SU-DHL-6 (cell line): Measurements from ENCODE around the gene LHFPL6.

Experiments
- H2AFZ ChIP-seq: fragments of 200-600 bp; sonication (generic); 2 replicates; pipeline ENCODE4 v1.6.1; 2014; ENCODE audit warnings: low read depth, mild to moderate bottlenecking, moderate library complexity, mixed read lengths, antibody characterized with exemption, low read length; ENCODE audit not compliant: severe bottlenecking
- H3F3A ChIP-seq: fragments of 200-600 bp; shearing (Covaris generic); 2 replicates; pipeline ENCODE4 v1.6.0; 2016; ENCODE audit warnings: antibody characterized with exemption, mild to moderate bottlenecking; ENCODE audit not compliant: insufficient read depth
- H3K27ac ChIP-seq: fragments of 200-600 bp; sonication (generic); 2 replicates; pipeline ENCODE4 v1.5.1; 2016; ENCODE audit warnings: low read depth, mild to moderate bottlenecking, low read length, moderate library complexity, mixed read lengths
- H3K27me3 ChIP-seq: fragments of 200-600 bp; sonication (generic), shearing (Covaris generic); 2 replicates; pipeline ENCODE4 v1.6.0; 2014; ENCODE audit warnings: mild to moderate bottlenecking, low read length
- H3K36me3 ChIP-seq: fragments of 200-600 bp; sonication (generic); 2 replicates; pipeline ENCODE4 v1.6.1; 2014; ENCODE audit warnings: mild to moderate bottlenecking, low read length, mixed read lengths
- H3K4me2 ChIP-seq: fragments of 300-600, 200-600 bp; shearing (Covaris generic), sonication (generic); 2 replicates; pipeline ENCODE4 v1.6.0; 2014; ENCODE audit warnings: low read length, low read depth, mild to moderate bottlenecking; ENCODE audit not compliant: poor library complexity, severe bottlenecking
- H3K4me3 ChIP-seq: fragments of 200-600 bp; sonication (generic); 2 replicates; pipeline ENCODE4 v1.5.1; 2014; ENCODE audit warnings: antibody characterized with exemption, low read length, mild to moderate bottlenecking, mixed read lengths; ENCODE audit not compliant: insufficient read depth, poor library complexity, severe bottlenecking
- H3K79me2 ChIP-seq: fragments of 200-600 bp; sonication (generic); 2 replicates; pipeline ENCODE4 v1.6.1; 2014; ENCODE audit warnings: mild to moderate bottlenecking, low read length, moderate library complexity; ENCODE audit not compliant: insufficient read depth
- H3K9ac ChIP-seq: fragments of 200-600 bp; sonication (generic); 2 replicates; pipeline ENCODE4 v1.7.0; 2014; ENCODE audit warnings: mild to moderate bottlenecking, low read length
- H3K9me2 ChIP-seq: fragments of 200-600 bp; sonication (generic); replicated peaks from 2 replicates; pipeline ENCODE4 v1.6.1; 2014; ENCODE audit warnings: low read length; ENCODE audit not compliant: insufficient read depth
- H3K9me3 ChIP-seq: fragments of 200-600 bp; sonication (generic); 2 replicates; pipeline ENCODE4 v1.6.1; 2014; ENCODE audit warnings: low read length, mixed read lengths; ENCODE audit not compliant: insufficient read depth
- H4K20me1 ChIP-seq: fragments of 200-600 bp; sonication (generic); 2 replicates; pipeline ENCODE4 v1.6.1; 2014; ENCODE audit warnings: low read depth, mild to moderate bottlenecking, antibody characterized with exemption, low read length, moderate library complexity, mixed read lengths
- CTCF ChIP-seq: fragments of 200-600 bp; sonication (generic); IDR thresholded peaks from one replicate; pipeline ENCODE4 v1.5.1; 2017; ENCODE audit warnings: antibody characterized with exemption, mild to moderate bottlenecking, low read length, moderate library complexity; ENCODE audit not compliant: insufficient read depth, poor library complexity, severe bottlenecking
- EZH2phosphoT487 ChIP-seq: fragments of 200-600 bp; sonication (generic), shearing (Covaris generic); conservative IDR thresholded peaks from 2 replicates; pipeline ENCODE4 v1.6.1; 2018; ENCODE audit warnings: mild to moderate bottlenecking, antibody characterized with exemption, low read length, moderate library complexity, mixed read lengths

The LHFPL6 gene

GRCh38 chr13:39306639-39307589 is 296.1 kb downstream of the LHFPL6 start:
- Histone ChIP-seq H3K9ac (no peak overlapping the region), H3K9me3 (no peaks in the 10 kb centered on the region), H3K79me2 (no peaks in the 10 kb centered on the region), H3K9me2 (no peaks in the 10 kb centered on the region), H3F3A (no peaks in the 10 kb centered on the region), H4K20me1 (no peaks in the 10 kb centered on the region), H3K4me2 (no peak overlapping the region), H3K27me3 (no peaks in the 10 kb centered on the region), H2AFZ (no peak overlapping the region), H3K27ac (no peak overlapping the region), H3K4me3 (no peak overlapping the region), H3K36me3 (no peaks in the 10 kb centered on the region)
- no peak for TF ChIP-seq CTCF
- TF ChIP-seq EZH2phosphoT487: no peak

- Histone ChIP-seq H3K9me2 (no peaks in the 10 kb centered on the region), H3K9me3 (no peaks in the 10 kb centered on the region), H3K4me2 (no peak overlapping the region), H3K27ac (no peak overlapping the region), H3K27me3 (no peaks in the 10 kb centered on the region), H3K79me2 (no peaks in the 10 kb centered on the region), H4K20me1 (no peaks in the 10 kb centered on the region), H3K9ac (no peak overlapping the region), H3K36me3 (no peaks in the 10 kb centered on the region), H3F3A (no peaks in the 10 kb centered on the region), H2AFZ (no peak overlapping the region), H3K4me3 (no peak overlapping the region)
- TF ChIP-seq EZH2phosphoT487 (no peak), CTCF (no peak)
Measured at GRCh38 chr13:39302820-39303219, 300.2 kb downstream of the LHFPL6 start.

- H4K20me1 ChIP-seq: no peaks in the 10 kb centered on the region
- peaks cover 7% of the 10 kb centered on the region; the same call in 1 of the 2 replicates for H3K9me3 ChIP-seq
- no peak overlapping the region for H2AFZ ChIP-seq
- no peaks in the 10 kb centered on the region for H3K9me2 ChIP-seq
- H3F3A ChIP-seq: no peaks in the 10 kb centered on the region
- H3K9ac ChIP-seq: no peak overlapping the region
- no peaks in the 10 kb centered on the region for H3K36me3 ChIP-seq
- H3K27me3 ChIP-seq: no peaks in the 10 kb centered on the region
- no peak overlapping the region for H3K27ac ChIP-seq
- H3K4me2 ChIP-seq: no peak overlapping the region
- no peak overlapping the region for H3K4me3 ChIP-seq
- no peak for TF ChIP-seq EZH2phosphoT487
- no peaks in the 10 kb centered on the region for H3K79me2 ChIP-seq
Measured at GRCh38 chr13:39298951-39299350, 304.0 kb downstream of the LHFPL6 start.

- Histone ChIP-seq H3F3A (no peaks in the 10 kb centered on the region), H3K79me2 (no peaks in the 10 kb centered on the region), H3K4me2 (no peak overlapping the region), H3K9me3 (peaks cover 7% of the 10 kb centered on the region; the same call in 1 of the 2 replicates), H4K20me1 (no peaks in the 10 kb centered on the region), H2AFZ (no peak overlapping the region), H3K27ac (no peak overlapping the region), H3K9me2 (no peaks in the 10 kb centered on the region), H3K4me3 (no peak overlapping the region), H3K27me3 (no peaks in the 10 kb centered on the region), H3K36me3 (no peaks in the 10 kb centered on the region), H3K9ac (no peak overlapping the region)
- TF ChIP-seq CTCF: no peak
- no peak for TF ChIP-seq EZH2phosphoT487
Measured at GRCh38 chr13:39297664-39298171, 305.3 kb downstream of the LHFPL6 start.
